CD4-positive, alpha-beta T cell treated with Interleukin-6 at 100 ng/mL for 8 hours (primary cell): ENCODE data around the gene ERBB3.
"Not testable (repeated sequence)": the region's sequence is repeated elsewhere in the genome, so short reads cannot be mapped to it uniquely, and the experiment has no call there.

Experiments used
- DNase-seq: peaks from one replicate; pipeline ENCODE4 v3.0.0-alpha.2; 2020; ENCODE audit warnings: mixed read lengths, low spot score

Gene ERBB3

DNA sequence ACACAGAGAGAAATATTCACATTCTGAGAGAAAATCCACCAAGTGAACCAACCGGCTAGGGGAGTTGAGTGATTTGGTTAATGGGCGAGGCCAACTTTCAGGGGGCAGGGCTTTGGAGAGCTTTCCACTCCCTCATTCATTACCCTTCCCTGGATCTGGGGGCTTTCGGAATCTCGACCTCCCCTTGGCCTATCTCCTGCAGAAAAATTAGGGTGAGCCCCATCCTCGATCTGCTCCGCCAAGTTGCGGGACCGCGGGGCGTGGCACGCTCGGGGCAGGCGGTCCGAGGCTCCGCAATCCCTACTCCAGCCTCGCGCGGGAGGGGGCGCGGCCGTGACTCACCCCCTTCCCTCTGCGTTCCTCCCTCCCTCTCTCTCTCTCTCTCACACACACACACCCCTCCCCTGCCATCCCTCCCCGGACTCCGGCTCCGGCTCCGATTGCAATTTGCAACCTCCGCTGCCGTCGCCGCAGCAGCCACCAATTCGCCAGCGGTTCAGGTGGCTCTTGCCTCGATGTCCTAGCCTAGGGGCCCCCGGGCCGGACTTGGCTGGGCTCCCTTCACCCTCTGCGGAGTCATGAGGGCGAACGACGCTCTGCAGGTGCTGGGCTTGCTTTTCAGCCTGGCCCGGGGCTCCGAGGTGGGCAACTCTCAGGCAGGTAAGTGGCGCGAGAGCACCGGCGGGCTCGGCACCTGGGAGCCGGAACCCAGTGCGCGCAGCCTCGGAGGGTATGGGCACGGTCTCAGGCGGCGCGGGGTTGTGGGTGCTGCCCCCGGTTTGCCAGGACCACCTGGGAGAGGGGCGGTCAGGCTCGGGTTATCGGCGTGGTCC lies at the start of gene ERBB3:
Gene ERBB3, plus strand, starts transcription at position 443 of the 833 bp plus-strand sequence. Its CDS starts 136 bp downstream, at position 579.
- DNase-seq: peak; percentile 58

DNA sequence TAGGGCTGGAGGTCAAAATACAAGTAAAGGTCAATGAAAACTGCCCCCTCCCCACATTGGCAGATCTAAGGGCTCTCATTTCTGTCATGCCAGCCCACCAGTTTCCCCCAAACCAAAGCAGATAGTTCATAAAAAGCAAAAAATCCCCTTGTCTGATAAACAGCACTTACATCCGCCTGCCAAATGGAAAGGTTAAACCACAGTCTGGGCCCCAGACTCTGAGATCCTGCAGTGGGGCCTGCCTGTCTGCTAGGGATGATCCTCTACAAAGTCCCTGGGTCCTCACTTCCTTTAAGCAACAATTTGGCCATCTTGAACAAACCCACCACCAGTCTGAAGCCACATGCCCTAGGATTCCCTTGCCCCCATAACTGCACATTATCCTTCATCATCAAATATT lies 48.0 kb upstream of the ERBB3 start:
- no peak for DNase-seq

- DNase-seq: no peak
Measured at GRCh38 chr12:56034586-56035332, 45.2 kb upstream of the ERBB3 start.

DNA sequence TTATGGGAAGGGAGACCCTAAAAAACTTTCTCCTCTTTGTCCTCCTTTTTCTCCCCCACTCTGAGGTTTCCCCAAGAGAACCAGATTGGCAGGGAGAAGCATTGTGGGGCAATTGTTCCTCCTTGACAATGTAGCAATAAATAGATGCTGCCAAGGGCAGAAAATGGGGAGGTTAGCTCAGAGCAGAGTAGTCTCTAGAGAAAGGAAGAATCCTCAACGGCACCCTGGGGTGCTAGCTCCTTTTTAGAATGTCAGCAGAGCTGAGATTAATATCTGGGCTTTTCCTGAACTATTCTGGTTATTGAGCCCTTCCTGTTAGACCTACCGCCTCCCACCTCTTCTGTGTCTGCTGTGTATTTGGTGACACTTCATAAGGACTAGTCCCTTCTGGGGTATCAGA lies 42.8 kb upstream of the ERBB3 start:
- no peak for DNase-seq

GRCh38 chr12:56038022-56038655 lies 41.8 kb upstream of the ERBB3 start:
- DNase-seq: no peak

DNA sequence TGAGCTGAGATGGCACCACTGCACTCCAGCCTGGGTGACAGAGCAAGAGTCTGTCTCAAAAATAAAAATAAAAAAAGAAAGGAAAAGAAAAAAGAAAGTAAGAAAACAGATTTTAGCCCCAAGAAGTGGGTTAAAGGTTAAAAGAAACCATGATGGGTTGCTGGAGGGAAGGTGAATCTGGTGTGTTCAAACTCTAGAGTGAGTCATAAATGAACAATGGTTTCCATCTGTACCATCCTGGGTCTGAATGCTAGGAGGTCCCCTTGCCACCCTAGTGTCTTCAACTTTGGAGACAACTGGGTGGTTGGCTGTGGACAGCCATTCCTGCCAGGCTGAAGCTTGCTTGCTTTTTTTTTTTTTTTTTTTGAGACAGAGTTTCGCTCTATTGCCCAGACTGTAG lies 39.8 kb upstream of the ERBB3 start:
- no peak for DNase-seq

DNA sequence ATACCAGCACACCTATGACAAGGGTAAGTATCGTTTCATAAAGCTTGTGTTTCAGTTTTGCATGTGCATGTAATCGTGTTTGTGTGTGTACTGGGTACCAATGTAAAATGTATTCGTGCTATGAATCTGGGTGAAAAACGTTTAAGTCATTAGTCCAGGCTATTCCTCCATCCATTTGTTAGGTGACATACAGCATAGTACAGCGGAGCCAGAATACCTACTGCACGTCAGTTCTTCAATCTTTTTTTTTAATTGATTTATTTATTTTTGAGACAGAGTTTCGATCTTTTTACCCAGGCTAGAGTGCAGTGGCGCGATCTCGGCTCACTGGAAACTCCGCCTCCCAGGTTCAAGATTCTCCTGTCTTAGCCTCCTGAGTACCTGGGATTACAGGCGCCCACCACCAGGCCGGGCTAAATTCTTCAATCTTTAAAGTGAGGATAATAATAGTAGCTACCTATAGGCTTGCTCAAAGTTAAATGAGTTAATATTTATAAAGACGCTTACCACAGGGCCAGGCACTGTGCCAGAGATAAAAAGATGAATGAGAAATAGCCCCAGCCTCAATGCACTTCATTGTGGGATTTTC lies 38.9 kb upstream of the ERBB3 start:
- DNase-seq: no peak

DNA sequence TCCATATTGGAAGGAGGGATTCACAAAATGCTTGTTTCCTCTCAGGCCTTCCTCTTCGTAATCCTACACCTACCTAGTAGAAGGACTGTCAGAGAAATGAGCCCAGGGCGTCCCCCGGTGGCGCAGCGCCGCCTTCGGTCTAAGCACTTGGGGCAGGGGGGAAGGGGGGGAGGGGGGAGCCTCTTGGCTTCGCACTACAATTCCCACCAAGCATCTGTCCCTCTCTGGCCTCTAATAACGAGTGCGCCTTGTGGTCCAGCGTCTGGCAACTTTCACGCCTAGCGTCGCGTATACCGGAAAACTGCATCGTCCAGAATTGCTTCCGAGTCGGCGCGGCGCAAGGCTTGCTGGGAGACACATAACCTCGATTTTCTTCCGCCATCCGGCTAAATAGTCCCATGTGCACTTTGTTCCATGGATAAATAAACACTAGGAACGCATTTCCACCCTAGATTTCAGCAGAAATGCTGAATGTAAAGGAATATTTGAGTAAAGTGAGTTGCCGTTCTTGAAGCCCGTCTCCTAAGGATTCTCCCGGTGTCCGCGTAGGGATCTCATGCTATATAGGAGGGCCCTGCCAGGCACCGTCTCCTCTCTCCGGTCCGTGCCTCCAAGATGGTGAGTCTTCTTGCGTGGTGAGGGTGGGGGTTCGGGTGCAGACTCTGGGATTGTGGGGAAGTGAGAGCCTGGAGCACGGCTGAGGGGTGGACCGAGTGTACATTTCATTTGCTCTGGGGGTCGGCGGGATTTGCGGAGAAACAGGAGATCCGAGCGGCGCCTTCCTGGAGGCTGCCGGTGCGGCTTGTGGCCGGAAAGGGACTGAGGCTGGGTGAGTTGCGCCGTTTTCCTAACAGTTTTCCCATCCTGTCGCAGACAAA lies 38.2 kb upstream of the ERBB3 start, which contains the start of gene RPS26:
Gene RPS26, plus strand, starts transcription at position 367 of the 878 bp plus-strand sequence. Its CDS starts 249 bp downstream, at position 616.
- DNase-seq: peak; percentile 92

DNA sequence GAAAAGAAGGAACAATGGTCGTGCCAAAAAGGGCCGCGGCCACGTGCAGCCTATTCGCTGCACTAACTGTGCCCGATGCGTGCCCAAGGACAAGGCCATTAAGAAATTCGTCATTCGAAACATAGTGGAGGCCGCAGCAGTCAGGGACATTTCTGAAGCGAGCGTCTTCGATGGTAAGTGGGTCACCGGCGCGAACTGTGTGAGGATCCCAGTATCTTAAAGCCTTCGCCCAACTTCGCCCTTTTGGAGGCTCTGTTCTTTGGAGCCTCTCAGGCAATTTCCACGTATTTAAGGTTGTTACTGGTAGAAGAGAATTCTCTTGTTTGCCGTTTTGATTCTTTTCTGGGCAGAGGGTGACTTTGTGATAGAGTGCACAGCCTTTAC lies 37.5 kb upstream of the ERBB3 start:
- DNase-seq: not testable (repeated sequence)

DNA sequence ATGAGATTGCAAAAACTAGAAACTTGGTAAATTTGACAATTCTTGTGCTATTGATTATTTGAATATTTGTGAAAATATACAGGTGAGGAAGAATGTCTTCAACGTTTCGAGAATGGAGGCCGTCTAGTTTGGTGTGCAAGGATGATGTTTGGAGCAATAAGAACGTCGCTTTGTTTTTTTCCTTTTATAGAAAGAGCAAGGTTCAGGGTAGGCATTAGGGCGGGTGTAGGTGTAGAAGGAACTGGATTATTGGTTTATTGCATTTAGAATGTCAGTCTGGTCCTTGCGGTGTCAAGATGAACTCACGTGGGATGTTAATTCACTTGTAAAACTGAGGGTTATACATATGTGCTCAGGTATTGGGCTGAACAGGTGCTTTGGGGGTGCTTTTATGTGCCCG lies 37.1 kb upstream of the ERBB3 start:
- DNase-seq: no peak

DNA sequence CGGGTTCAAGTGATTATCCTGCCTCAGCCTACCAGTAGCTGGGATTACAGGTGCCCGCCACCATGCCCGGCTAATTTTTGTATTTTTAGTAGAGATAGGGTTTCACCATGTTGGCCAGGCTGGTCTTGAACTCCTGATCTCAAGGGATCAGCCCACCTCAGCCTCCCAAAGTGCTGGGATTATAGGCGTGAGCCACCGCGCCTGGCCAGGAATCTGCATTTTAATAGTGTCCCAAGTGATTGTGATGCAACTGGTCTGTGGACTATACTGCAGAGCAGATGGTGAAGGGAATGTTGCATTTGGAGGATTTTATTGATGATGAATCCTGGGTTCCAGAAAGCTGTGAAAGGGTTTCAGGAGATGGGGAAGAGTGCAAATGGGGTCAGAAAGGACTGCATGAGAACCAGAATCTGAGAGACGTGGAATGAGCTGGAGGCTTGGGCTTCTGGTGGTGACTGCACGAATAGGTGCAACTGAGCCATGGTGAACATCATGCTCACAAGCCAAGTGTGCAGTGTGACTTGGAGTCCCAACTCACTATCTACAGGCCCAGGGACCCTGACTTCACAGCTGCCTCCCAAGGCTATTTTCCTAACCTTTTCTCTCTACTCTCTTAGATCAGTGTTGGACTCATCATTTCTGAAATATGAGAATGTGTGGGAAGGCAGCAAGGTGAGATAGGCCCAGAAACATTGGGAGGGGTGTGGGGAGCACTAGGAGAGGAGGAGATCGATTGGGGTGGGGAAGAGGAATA lies 33.8 kb upstream of the ERBB3 start:
- no peak for DNase-seq

GRCh38 chr12:56053407-56053893 lies 26.5 kb upstream of the ERBB3 start:
- no peak for DNase-seq

DNA sequence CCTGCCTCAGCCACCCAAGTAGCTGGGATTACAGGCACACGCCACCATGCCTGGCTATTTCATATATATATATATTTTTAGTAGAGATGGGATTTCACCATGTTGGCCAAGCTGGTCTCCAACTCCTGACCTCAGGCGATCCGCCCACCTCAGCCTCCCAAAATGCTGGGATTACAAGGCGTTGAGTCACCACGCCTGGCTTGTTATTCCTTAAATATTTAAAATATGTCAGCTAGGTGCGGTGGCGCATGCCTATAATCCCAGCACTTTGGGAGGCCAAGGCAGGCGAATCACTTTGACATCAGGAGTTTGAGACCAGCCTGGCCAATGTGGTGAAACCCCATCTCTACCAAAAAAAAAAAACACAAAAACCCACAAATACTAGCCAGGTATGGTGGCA lies 20.0 kb upstream of the ERBB3 start:
- not testable (repeated sequence) for DNase-seq

DNA sequence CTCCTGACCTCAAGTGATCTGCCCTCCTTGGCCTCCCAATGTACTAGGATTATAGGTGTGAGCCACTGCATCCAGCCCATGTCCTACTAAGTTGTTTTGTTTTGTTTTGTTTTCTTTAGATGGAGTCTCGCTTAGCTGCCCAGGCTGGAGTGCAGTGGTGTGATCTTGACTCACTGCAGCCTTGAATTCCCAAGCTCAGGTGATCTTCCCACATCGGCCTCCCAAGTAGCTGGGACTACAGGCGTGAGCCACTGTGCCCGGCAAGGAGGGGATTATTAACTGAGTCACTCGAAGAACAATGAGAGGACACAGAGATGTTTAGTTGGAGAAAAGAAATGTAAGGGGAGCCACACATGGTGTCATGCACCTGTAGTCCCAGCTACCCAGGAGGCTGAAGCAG lies 18.0 kb upstream of the ERBB3 start:
- no peak for DNase-seq

GRCh38 chr12:56062996-56063395 lies 17.0 kb upstream of the ERBB3 start:
- DNase-seq: no peak

- DNase-seq: no peak
Measured at GRCh38 chr12:56071648-56072047, 8.3 kb upstream of the ERBB3 start.

- no peak for DNase-seq
Measured at GRCh38 chr12:56074396-56074795, 5.6 kb upstream of the ERBB3 start.

- DNase-seq: not testable (repeated sequence)
Measured at GRCh38 chr12:56077966-56078365, 2.0 kb upstream of the ERBB3 start.

DNA sequence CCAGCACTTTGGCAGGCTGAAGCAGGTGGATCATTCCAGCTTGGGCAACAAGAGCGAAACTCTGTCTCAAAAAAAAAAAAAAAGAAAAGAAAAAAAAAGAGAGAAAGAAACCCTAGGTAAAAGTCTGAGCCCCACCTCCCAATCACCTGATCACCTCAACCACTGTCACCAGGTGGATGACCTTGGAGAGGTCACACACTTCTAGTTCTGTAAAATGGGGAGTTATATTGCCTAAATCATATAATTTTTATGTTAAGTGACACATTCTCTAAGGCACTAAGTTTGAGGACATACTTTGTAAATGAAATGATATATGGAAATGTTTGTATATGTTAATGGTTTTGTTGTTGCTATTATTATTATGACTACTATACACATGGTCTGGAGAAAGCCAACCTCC lies 1.5 kb upstream of the ERBB3 start:
- no peak for DNase-seq

DNA sequence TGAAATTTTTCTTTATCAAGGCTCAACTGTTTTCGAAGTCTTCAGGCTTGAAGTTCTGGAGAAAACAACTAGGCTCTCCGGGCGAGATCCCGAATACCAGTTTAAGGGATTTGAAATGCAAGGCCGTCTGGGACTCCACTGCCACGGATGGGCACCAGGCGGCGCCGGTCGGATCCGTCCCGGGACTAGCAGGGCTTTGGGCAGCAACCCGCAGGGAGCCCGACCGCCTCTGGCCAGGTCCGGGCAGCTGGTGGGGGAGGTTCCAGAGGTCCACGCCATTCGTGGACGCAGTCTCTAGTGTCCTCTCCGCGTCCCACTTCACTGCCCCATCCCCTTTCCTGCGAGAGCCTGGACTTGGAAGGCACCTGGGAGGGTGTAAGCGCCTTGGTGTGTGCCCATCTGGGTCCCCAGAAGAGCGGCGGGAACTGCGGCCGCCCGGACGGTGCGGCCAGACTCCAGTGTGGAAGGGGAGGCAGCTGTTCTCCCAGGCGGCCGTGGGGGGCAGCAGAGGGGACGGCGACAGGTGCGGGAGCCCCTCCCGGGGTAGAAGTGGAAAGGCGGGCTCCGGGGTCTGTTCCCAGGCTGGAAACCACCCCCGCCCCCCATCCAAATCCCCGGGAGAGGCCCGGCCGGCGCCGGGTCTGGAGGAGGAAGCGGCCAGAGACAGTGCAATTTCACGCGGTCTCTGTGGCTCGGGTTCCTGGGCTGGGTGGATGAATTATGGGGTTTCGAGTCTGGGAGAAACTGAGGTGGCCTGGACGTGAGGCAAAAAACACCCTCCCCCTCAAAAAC lies 838 bp upstream of the ERBB3 start:
- peak; percentile 46 for DNase-seq
